HG03571 (cell line): ENCODE data around the gene VPS8.

ENCODE experiments used
- ATAC-seq: cut with Tn5 transposase; IDR thresholded peaks from one replicate; pipeline ENCODE4 v1.9.1; 2021; ENCODE audit not compliant: unreplicated experiment

VPS8 gene

DNA sequence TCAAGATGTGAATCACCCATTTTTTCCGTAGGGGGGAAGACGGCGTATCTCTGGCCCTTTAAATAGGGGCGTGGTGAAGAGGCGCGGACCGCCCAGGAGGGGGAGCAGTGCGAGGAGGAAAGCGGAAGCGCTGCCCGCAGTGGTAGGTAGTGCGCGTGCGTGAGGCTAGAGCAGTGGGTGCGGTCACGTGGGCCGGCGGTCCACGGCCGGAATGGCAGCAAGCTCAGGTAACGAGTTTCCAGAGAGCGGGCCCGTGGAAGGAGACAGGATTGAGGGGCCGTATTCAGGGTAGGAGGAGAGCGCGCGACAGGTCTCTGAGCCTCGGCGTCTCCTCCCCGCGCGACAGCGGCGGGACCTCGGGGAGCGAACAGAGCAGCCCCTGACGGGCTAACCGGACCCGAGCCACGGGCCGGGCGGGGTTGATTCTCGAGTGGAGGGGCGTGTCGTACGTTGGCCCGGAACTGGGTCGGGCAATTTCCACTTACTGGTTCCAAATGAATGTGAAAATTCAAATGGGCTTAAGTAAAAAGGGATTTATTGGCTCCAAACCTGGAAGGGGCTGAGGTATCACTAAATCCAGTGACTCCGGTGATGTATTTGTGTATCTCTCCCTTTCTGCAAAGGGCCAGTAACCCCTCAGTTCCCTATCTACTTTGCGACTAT lies at the start of gene VPS8:
TSS of gene VPS8 (plus strand) at position 168 of the 663 bp plus-strand sequence. CDS start 12,467 bp downstream, outside the sequence.
- peak; percentile 94 for ATAC-seq

- no peak for ATAC-seq
Measured at GRCh38 chr3:184764191-184764590, 47.8 kb upstream of the VPS8 start.

GRCh38 chr3:184765047-184765729 lies 46.8 kb upstream of the VPS8 start:
- ATAC-seq, result no peak

- no peak for ATAC-seq
Measured at GRCh38 chr3:184765730-184766074, 46.3 kb upstream of the VPS8 start.

- ATAC-seq, result no peak
Measured at GRCh38 chr3:184766555-184767261, 45.3 kb upstream of the VPS8 start.

GRCh38 chr3:184767377-184767776 lies 44.6 kb upstream of the VPS8 start:
- ATAC-seq, result no peak

DNA sequence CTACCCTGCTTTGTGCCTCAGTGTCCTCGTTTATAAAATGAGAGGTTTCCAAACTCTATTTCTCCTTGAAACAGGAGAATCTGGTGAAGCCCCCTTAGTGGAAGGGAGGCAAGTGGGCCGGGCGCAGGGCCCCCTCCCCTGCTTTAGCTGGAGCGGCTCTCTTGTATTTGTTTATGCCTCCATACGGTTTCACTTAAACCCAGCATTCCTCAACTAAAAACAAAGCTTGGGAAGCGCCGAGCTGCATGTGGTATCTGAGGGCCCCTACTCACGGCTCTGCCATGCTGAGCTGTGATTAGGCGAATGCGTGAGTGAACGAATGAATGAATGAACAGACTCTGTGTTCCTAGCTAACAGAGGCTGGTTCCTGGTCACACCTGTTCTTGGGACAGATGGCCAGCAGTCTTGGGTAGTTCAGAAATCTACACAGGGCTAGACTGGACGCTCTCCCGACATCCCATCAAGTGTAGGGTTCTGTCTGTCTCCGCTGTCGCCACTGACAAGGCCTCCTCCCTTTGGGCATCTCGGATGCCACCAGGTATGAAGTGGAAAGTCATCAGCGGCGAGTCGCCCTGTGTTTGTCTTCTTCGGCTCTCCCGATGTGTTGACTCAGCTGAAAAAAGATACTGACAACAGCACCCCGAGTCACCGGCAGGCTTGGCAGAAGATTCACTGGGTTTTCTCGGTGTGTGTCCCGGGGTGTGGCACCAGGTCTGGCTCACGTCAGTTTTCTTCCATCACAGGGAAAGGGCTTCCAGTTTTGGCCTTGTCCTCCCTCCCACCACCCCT lies 42.4 kb upstream of the VPS8 start:
- ATAC-seq, result no peak

GRCh38 chr3:184770541-184770940 lies 41.4 kb upstream of the VPS8 start:
- no peak for ATAC-seq

DNA sequence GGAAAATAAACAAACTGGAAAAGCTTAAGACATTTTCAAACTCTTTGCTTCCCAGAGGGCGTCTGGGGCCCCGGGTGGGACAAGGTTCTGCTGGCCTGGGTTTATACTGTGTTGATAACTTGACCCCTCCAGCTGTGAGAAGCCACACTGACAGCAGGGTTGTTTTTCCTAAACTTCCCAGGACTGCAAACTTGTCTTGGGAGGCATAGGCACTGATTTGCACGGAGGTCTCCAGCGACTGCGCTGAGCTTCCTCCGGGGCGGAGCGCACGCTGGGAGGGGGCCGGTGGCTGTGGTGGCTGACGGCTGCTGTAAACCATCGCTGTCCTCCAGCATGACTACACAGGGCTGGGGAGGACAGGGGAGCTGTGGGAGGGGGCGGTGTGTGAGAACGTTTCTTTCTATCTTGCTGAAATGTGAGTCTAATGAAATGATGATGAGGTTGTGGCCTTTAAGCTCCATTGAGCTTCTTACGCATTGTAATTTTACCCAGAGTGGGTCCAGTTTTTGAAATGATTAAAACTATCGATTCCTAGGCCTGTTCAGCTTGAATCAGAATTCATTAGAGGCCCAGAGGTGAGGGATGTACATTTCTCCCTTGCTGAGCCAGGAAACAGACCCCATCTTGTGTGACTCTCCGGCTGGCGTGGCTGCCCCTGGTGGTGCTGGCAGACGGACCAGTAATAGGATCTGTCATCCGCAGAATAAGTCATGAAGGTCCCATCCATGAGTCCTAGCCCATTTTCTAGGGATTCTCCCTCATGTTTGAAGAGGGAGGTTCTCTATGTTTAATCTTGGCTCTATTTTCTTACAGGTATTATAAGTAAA lies 40.5 kb upstream of the VPS8 start:
- ATAC-seq, result no peak

DNA sequence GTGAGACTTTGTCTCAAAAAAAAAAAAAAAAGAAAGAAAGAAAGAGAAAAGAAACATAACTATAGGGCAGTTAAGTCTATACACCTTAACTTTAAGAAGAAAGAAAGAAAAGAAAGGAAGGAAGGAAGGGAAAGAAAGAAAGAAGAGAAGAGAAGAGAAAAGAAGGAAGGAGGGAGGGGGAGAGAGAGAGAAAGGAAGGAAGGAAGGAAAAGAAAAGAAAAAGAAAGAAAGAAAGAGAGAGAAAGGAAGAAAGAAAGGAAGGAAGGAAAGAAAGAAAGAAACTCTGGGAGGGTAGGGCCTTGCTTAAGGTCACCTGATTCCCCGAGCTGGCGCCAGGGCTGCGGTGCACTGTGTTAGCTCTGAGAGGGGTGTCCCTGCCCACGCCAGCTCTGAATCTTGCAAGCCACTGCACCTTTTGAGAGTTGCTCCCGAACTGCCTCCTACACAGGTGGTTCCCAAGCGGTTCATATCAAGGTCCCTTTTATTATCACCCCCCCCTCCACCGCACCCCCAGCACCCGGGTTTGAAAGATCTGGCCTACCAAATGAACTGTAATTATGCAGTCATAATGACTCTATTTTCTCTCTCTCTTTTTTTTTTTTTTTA lies 39.2 kb upstream of the VPS8 start:
- no peak for ATAC-seq

DNA sequence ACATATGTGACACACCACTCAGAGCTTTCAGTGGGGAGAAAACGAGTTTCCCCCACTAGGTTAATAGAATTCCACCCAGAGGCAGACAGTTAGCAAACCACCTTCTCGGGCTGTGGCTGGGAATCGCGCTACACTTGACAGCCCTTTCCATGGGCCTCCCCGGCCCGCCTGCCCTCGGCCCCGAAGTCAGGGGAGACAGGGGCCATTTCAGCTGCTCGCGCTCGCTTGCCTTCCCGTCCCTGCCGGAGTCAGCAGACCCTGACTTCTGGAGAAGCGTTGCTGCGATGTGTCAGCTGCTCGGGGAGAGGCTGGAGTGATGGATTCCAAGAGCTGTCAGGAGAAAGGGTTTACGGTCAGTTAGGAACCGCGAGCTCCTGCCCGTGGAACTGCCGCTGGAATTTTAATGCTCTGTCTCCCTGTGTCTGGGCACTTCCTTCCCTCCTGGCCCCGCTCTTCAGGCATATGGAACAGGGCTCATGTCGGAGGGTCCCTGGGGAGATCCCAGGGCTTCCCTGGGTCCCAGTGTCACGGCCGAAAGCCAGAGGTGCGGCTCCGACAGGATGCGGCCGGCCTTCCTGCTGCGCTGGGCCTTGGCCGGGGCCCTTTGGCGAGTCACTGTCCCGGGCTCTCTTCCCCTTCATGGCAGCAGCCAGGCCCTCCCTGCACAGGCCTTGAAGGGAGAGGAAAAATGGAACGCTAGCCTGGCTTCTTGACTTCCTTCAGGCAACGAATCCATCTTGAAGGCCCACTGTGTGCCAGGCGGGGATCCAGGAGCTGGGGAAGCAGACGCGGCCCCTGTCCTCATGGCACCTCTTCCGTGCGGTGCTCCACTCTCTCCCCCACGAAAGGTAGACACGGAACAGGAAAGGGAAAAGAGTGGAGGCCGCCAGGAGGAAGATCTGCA lies 38.4 kb upstream of the VPS8 start:
- no peak for ATAC-seq

DNA sequence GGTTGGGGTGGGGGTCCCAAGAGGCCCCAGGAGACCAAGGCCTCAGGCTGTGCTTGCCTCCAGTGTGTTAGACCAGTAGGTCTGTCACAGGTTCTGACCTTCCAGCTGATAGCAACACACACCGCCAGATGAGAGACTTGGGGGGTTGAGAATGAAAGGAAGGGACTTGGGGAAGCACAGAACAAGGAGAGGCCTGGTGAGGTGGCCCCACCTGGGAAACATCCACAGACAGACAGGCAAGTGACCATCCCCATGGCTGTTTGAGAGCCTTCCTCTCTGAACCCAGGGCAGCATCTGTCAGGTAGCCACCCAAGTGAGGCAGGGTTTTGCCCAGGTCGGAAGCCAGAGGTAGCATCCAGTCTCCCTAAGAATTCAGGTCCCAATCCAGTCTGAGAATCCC lies 35.0 kb upstream of the VPS8 start:
- ATAC-seq, result no peak

- peak; percentile 57 for ATAC-seq
Measured at GRCh38 chr3:184777566-184778356, 34.2 kb upstream of the VPS8 start.

DNA sequence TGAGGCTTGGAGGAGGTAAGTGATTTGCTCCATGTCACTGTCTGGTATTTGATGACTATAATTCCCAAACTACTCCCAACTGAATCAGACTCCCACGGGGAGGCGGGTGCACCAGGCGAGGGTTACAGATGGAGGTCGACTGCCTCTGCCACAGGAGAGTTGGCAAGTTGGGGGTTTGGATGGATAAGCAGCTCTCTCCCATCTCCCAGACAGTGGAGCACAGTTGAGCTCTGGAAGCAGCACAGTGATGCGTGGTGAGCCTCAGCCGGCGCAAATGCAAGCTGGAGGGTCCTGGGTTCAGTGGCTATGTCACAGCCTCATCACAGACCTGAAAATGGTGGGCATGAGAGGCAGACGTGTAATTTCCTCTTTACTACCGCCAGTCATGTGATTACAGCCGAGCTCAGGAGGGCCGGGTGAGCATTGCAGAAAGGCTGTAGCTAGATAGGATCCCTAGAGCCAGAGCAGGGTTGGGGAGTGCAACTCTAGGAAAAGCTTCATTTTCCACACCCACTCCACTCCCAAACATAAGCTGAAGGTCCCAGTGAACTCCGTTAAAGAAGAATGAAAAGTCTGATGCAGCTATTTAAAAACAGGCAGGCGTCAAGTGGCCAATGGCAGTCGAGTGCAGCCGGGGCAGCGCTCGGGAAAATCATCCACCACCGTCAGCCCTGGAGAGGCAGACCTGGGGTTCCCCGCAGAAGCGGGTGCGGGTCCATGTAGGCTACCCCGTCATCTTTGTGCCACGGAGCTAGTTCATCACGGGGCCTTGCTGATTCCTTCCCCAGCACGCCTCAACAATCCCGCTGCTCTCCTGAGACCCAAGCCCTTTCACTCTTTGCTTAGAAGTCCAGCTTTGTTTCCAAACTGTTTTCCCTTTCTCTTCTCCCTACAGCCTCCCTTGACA lies 33.3 kb upstream of the VPS8 start:
- ATAC-seq, result no peak

DNA sequence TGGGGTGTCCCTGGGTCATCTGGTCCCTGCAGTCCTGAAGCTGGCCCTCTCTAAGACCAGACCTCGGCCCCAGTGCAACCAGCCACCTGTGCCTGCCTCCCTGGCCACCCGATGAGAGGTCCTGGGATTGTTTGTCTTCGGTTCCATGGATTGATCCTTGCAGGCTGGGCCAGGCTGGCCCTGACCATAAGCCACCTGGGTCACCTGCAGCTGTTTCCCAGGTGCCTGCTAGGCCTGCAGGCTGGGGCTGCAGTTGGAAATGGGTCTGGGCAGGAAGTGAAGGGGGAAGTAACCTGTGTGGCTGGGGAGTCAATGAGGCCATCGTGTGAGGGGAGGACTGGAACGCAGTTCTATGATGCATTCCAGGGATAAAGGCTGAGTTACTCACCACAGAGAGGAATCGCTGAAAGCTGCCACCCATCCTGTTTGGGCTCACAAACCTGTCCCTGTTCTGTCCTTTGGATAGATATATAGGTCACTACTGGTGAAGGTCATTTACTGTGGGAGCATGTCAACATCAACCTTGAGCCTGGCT lies 30.9 kb upstream of the VPS8 start:
- no peak for ATAC-seq

DNA sequence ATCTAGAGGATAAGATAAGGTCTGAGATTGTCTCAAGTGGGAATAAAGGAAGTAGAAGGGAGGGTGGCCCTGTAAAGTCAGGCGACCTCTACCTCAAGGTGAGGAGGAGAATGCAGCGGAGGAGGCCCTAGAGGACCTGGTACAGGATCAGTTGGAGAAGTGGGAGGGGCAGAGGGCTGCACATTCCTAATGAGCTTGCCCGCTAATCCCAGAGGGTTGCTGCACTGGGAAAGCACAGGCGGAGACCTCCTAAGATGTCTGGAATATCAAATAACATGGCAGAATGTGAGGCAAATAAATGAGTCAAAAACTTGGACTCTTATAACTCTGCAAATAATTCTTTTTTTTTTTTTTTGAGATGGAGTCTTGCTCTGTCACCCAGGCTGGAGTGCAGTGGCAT lies 30.2 kb upstream of the VPS8 start:
- no peak for ATAC-seq

DNA sequence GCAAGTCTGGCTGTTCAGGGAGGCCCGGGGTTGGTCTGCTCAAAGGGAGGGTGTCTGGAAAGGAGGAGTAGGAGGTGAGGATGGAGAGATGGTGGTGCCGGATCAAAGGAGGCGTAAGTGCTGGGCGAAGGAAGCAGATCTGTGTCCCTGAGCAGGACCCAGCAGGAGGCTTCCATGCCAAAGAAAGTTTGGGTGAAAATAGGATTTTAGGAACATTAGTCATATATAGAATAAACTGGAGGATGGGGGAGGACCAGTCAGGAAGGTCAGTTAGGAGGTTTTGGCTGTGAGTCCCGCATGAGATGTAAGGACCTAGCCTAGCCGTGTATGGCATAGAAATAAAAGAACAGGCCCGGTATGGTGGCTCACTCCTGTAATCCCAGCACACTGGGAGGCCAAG lies 28.6 kb upstream of the VPS8 start:
- no peak for ATAC-seq
